ENCODE results near the gene DNAJB8. TPM values are rescaled to one million over a fixed set of nuclear protein-coding genes. Genes with fewer than 3 reads are reported as not detected.

The DNAJB8 gene
- total RNA-seq, 2 donors from 2014 or later = not detected

DNA sequence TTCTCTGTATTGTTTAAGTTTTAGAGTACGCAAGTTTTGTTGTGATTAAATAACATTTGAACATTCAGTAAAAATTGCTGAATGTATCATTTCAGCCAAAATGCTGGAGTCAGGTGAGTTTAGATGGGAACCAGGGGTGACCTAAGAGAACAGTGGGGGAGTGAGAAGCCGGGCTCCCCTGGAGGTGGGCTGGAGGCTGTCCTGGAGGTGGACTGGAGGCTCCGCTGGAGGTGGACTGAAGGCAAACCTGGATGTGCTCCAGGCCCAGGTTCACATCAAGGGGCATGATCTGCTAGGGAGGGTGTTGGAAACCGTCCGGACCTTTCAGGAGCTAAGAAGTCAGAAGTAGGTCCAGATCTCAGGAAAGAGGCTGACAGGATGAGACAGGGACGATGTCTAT, 23.7 kb downstream of the DNAJB8 start:
- Histone ChIP-seq H3K4me1 (ENCODE audit: control insufficient read depth, insufficient read depth, low read length) (no peaks in the 10 kb centered on the region), H3K4me3 (ENCODE audit: low read length) (no peak overlapping the region), H3K36me3 (ENCODE audit: control insufficient read depth, insufficient read depth, low read length) (no peaks in the 10 kb centered on the region), H3K27me3 (ENCODE audit: control insufficient read depth, insufficient read depth, low read length, poor library complexity, severe bottlenecking) (peaks cover 98% of the 10 kb centered on the region), H3K9me3 (ENCODE audit: control insufficient read depth, low read length) (no peaks in the 10 kb centered on the region), H3K9ac (ENCODE audit: extremely low read depth, low read length, poor library complexity, severe bottlenecking) (no peak overlapping the region), H3K27ac (ENCODE audit: low read depth, low read length) (no peak overlapping the region)
- no peak for DNase-seq
- no peak overlapping the region for H3K4me3 Mint-ChIP-seq
- H3K36me3 Mint-ChIP-seq (ENCODE audit: low read depth) = no peaks in the 10 kb centered on the region
- WGBS, 2 experiments (ENCODE audit: insufficient coverage in 1 of 2, insufficient read length in 1 of 2) = 91 to 93% methylated on average over 5 to 6 of the region's 6 CpGs
- no peak overlapping the region for H3K27ac Mint-ChIP-seq
- TF ChIP-seq, protein P1, sequence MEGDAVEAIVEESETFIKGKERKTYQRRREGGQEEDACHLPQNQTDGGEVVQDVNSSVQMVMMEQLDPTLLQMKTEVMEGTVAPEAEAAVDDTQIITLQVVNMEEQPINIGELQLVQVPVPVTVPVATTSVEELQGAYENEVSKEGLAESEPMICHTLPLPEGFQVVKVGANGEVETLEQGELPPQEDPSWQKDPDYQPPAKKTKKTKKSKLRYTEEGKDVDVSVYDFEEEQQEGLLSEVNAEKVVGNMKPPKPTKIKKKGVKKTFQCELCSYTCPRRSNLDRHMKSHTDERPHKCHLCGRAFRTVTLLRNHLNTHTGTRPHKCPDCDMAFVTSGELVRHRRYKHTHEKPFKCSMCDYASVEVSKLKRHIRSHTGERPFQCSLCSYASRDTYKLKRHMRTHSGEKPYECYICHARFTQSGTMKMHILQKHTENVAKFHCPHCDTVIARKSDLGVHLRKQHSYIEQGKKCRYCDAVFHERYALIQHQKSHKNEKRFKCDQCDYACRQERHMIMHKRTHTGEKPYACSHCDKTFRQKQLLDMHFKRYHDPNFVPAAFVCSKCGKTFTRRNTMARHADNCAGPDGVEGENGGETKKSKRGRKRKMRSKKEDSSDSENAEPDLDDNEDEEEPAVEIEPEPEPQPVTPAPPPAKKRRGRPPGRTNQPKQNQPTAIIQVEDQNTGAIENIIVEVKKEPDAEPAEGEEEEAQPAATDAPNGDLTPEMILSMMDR (conservative IDR thresholded peaks at IDR 0.05) = no peak
- H3K9me3 Mint-ChIP-seq = peaks cover 3% of the 10 kb centered on the region
- H3K27me3 Mint-ChIP-seq (ENCODE audit: insufficient read depth) = peaks cover 94% of the 10 kb centered on the region
- H3K4me1 Mint-ChIP-seq = no peaks in the 10 kb centered on the region

DNA sequence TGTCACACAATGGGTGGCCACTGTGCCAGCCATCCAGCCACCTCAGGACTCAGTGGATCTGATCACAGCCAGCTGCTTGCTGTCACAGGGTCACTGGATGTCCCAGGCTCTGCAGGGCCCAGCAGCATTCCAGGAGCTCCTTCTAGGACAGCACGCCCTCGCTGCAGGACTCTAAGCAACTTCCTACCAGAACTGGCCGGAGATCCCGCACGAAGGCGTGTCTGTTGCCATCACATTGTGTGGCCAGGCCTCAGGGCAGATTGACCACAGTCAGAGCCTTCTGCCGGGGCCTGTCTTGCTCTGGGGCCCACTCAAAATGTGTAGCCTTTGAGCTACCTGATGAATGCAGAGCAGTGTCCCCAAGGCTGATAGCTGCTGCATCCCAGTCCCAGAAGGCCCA, 24.6 kb downstream of the DNAJB8 start:
- H3K27ac Mint-ChIP-seq = no peak overlapping the region
- H3K36me3 Mint-ChIP-seq (ENCODE audit: low read depth) = no peaks in the 10 kb centered on the region
- H3K4me1 Mint-ChIP-seq = no peaks in the 10 kb centered on the region
- Histone ChIP-seq H3K27ac (ENCODE audit: low read depth, low read length) (no peak overlapping the region), H3K4me3 (ENCODE audit: low read length) (no peak overlapping the region), H3K36me3 (ENCODE audit: control insufficient read depth, insufficient read depth, low read length) (no peaks in the 10 kb centered on the region), H3K4me1 (ENCODE audit: control insufficient read depth, insufficient read depth, low read length) (no peaks in the 10 kb centered on the region), H3K9ac (ENCODE audit: extremely low read depth, low read length, poor library complexity, severe bottlenecking) (no peak overlapping the region), H3K9me3 (ENCODE audit: control insufficient read depth, low read length) (no peaks in the 10 kb centered on the region), H3K27me3 (ENCODE audit: control insufficient read depth, insufficient read depth, low read length, poor library complexity, severe bottlenecking) (peaks cover 89% of the 10 kb centered on the region)
- peaks cover 92% of the 10 kb centered on the region for H3K27me3 Mint-ChIP-seq (ENCODE audit: insufficient read depth)
- TF ChIP-seq, protein P1 (conservative IDR thresholded peaks at IDR 0.05) = no peak
- H3K9me3 Mint-ChIP-seq = peaks cover 3% of the 10 kb centered on the region
- no peak overlapping the region for H3K4me3 Mint-ChIP-seq
- no peak for DNase-seq
- WGBS, 2 experiments (ENCODE audit: insufficient coverage in 1 of 2, insufficient read length in 1 of 2) = 89 to 93% methylated on average over 7 of the region's 7 CpGs

DNA sequence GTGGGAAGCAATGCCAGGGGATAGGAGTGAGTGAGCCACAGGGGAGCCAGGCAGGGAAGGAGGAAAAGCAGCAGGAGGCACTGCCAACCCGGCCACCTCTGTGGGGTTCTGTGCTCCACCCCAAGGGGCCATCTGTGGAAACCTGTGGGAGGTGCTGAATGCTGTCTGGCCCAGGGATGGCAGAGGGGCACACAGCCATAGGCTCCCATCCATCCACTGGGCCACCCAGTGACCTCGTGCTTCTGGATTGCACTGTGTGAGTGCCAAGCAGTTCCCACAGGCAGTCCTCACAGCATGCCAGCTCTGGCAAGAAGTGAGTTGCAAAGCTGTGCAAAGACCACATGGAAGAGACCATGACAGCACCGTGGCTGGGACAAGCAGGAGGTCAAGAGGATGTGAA, 27.5 kb downstream of the DNAJB8 start:
- H3K27me3 ChIP-seq (ENCODE audit: control insufficient read depth, insufficient read depth, low read length, poor library complexity, severe bottlenecking) = peaks cover 84% of the 10 kb centered on the region

More for the DNA sequence above, 27.5 kb downstream of the DNAJB8 start:
- H3K9ac ChIP-seq (ENCODE audit: extremely low read depth, low read length, poor library complexity, severe bottlenecking) = no peak overlapping the region
- Mint-ChIP-seq H3K27ac (no peak overlapping the region), H3K4me1 (peaks cover 3% of the 10 kb centered on the region), H3K4me3 (no peak overlapping the region), H3K36me3 (ENCODE audit: low read depth) (no peaks in the 10 kb centered on the region), H3K9me3 (no peaks in the 10 kb centered on the region), H3K27me3 (ENCODE audit: insufficient read depth) (peaks cover 94% of the 10 kb centered on the region)
- no peak overlapping the region for H3K27ac ChIP-seq (ENCODE audit: low read depth, low read length)
- no peaks in the 10 kb centered on the region for H3K9me3 ChIP-seq (ENCODE audit: control insufficient read depth, low read length)
- no peak overlapping the region for H3K4me3 ChIP-seq (ENCODE audit: low read length)
- TF ChIP-seq, protein P1 (conservative IDR thresholded peaks at IDR 0.05) = no peak
- no peaks in the 10 kb centered on the region for H3K36me3 ChIP-seq (ENCODE audit: control insufficient read depth, insufficient read depth, low read length)
- WGBS, 2 experiments (ENCODE audit: insufficient coverage in 1 of 2, insufficient read length in 1 of 2) = 68 to 77% methylated on average over 3 of the region's 3 CpGs
- no peaks in the 10 kb centered on the region for H3K4me1 ChIP-seq (ENCODE audit: control insufficient read depth, insufficient read depth, low read length)
- DNase-seq = no peak
